OCI-LY3 (cell line): Measurements from ENCODE around the gene COQ8A.

Source experiments
- H2AFZ ChIP-seq: fragments of 200-600, 300-600 bp; shearing (Covaris generic); 2 replicates; pipeline ENCODE4 v1.6.0; 2014; ENCODE audit warnings: antibody characterized with exemption, low read depth, low read length
- H3K27ac ChIP-seq: fragments of 200-600, 300-600 bp; sonication (generic); 2 replicates; pipeline ENCODE4 v1.5.1; 2014; ENCODE audit warnings: mild to moderate bottlenecking, low read length, moderate library complexity, mixed read lengths
- H3K27me3 ChIP-seq: fragments of 200-600, 300-600 bp; sonication (generic); 2 replicates; pipeline ENCODE4 v1.6.1; 2014; ENCODE audit warnings: low read depth, low read length, mixed read lengths
- H3K36me3 ChIP-seq: fragments of 200-600, 300-600 bp; sonication (generic); replicated peaks from 2 replicates; pipeline ENCODE3; 2014; ENCODE audit warnings: low read depth, low read length, mixed read lengths
- H3K4me1 ChIP-seq: fragments of 300-600, 200-600 bp; sonication (generic); 2 replicates; pipeline ENCODE4 v1.6.1; 2014; ENCODE audit warnings: low read length, mixed read lengths
- H3K4me2 ChIP-seq: fragments of 200-600, 300-600 bp; sonication (generic); 2 replicates; pipeline ENCODE4 v1.6.1; 2014; ENCODE audit warnings: low read length, mixed read lengths
- H3K4me3 ChIP-seq: fragments of 300-600, 200-600 bp; sonication (generic); 2 replicates; pipeline ENCODE4 v1.5.1; 2014; ENCODE audit warnings: antibody characterized with exemption, mild to moderate bottlenecking, low read length, moderate library complexity
- H3K79me2 ChIP-seq: fragments of 300-600, 200-600 bp; shearing (Covaris generic); 2 replicates; pipeline ENCODE4 v1.6.1; 2014; ENCODE audit warnings: mild to moderate bottlenecking, low read length, mixed read lengths
- H3K9ac ChIP-seq: fragments of 300-600, 200-600 bp; shearing (Covaris generic); 2 replicates; pipeline ENCODE4 v1.6.0; 2014; ENCODE audit warnings: mild to moderate bottlenecking, low read length, moderate library complexity
- H3K9me3 ChIP-seq: fragments of 200-600, 300-600 bp; shearing (Covaris generic); 2 replicates; pipeline ENCODE4 v1.6.1; 2014; ENCODE audit warnings: low read length, mixed read lengths; ENCODE audit not compliant: insufficient read depth
- H4K20me1 ChIP-seq: fragments of 200-600, 300-600 bp; sonication (generic); 2 replicates; pipeline ENCODE4 v1.6.1; 2016; ENCODE audit warnings: low read length, mixed read lengths; ENCODE audit not compliant: insufficient read depth
- CTCF ChIP-seq: fragments of 200-600, 300-600 bp; sonication (generic); IDR thresholded peaks from 2 replicates; pipeline ENCODE4 v1.5.1; 2014; ENCODE audit warnings: antibody characterized with exemption, low read length, low read depth
- EZH2phosphoT487 ChIP-seq: fragments of 200-600 bp; shearing (Covaris generic); IDR thresholded peaks from 2 replicates; pipeline ENCODE4 v1.6.1; 2018; ENCODE audit warnings: antibody characterized with exemption, mixed run types, low read depth

Gene COQ8A

GRCh38 chr1:226960944-226961765 lies 21.1 kb downstream of the COQ8A start:
- no peak overlapping the region for H2AFZ ChIP-seq
- H3K4me2 ChIP-seq: no peak overlapping the region
- no peaks in the 10 kb centered on the region; the same call in 1 of the 2 replicates for H3K9me3 ChIP-seq
- no peaks in the 10 kb centered on the region for H4K20me1 ChIP-seq
- no peak overlapping the region for H3K4me3 ChIP-seq
- no peaks in the 10 kb centered on the region for H3K4me1 ChIP-seq
- peaks cover 42% of the 10 kb centered on the region for H3K79me2 ChIP-seq
- no peaks in the 10 kb centered on the region for H3K27me3 ChIP-seq
- no peak overlapping the region for H3K9ac ChIP-seq
- no peak for TF ChIP-seq CTCF
- no peak for TF ChIP-seq EZH2phosphoT487
- H3K36me3 ChIP-seq: peaks cover 10% of the 10 kb centered on the region
- H3K27ac ChIP-seq: no peak overlapping the region

GRCh38 chr1:226962421-226963391 lies 22.6 kb downstream of the COQ8A start:
- H3K36me3 ChIP-seq: peaks cover 8% of the 10 kb centered on the region
- no peaks in the 10 kb centered on the region for H3K4me1 ChIP-seq
- H2AFZ ChIP-seq: no peak overlapping the region
- H3K27ac ChIP-seq: no peak overlapping the region
- TF ChIP-seq EZH2phosphoT487: no peak
- TF ChIP-seq CTCF: no peak
- H3K9ac ChIP-seq: no peak overlapping the region
- H3K4me2 ChIP-seq: no peak overlapping the region
- H3K9me3 ChIP-seq: no peaks in the 10 kb centered on the region; the same call in 1 of the 2 replicates
- no peaks in the 10 kb centered on the region for H3K27me3 ChIP-seq
- peaks cover 36% of the 10 kb centered on the region for H3K79me2 ChIP-seq
- H3K4me3 ChIP-seq: no peak overlapping the region
- H4K20me1 ChIP-seq: no peaks in the 10 kb centered on the region

- Histone ChIP-seq H3K9ac (no peak overlapping the region), H3K4me1 (no peaks in the 10 kb centered on the region), H3K36me3 (peaks cover 6% of the 10 kb centered on the region), H3K27me3 (no peaks in the 10 kb centered on the region), H3K9me3 (no peaks in the 10 kb centered on the region; the same call in 1 of the 2 replicates), H3K4me3 (no peak overlapping the region), H2AFZ (no peak overlapping the region), H3K79me2 (peaks cover 25% of the 10 kb centered on the region), H3K27ac (no peak overlapping the region), H4K20me1 (no peaks in the 10 kb centered on the region), H3K4me2 (no peak overlapping the region)
- TF ChIP-seq CTCF (no peak), EZH2phosphoT487 (no peak)
Observed at GRCh38 chr1:226964068-226964425, 24.0 kb downstream of the COQ8A start.
